ENCODE measurements around the gene ZRANB3. TPM values are rescaled to one million over a fixed set of nuclear protein-coding genes. Genes with fewer than 3 reads are reported as not detected.

The ZRANB3 gene
- total and polyA plus RNA-seq, 2 experiments from 2014 or later: 3.6 to 10.4 TPM

- WGBS (ENCODE audit: low lambda C conversion rate, missing lambda C conversion rate): 95% methylated on average over 11 of the region's 11 CpGs
- Histone ChIP-seq H3K36me3 (replicated peaks; ENCODE audit: insufficient read depth, low read depth) (no peaks in the 10 kb centered on the region), H3K9me3 (ENCODE audit: low read depth) (no peaks in the 10 kb centered on the region), H3K79me2 (no peaks in the 10 kb centered on the region), H3K27ac (no peak overlapping the region), H3K4me3 (no peak overlapping the region), H2AFZ (no peak overlapping the region), H3K27me3 (no peaks in the 10 kb centered on the region), H3K4me2 (no peak overlapping the region), H3K9me2 (replicated peaks; ENCODE audit: insufficient read depth) (no peaks in the 10 kb centered on the region), H4K20me1 (ENCODE audit: insufficient read depth, poor library complexity, severe bottlenecking) (no peaks in the 10 kb centered on the region), H3K4me1 (ENCODE audit: insufficient read depth) (no peaks in the 10 kb centered on the region)
- no peak for DNase-seq (ENCODE audit: low spot score)
- TF ChIP-seq CTCF (IDR thresholded peaks at IDR 0.05; ENCODE audit: poor library complexity): no peak
- TF ChIP-seq EZH2 (IDR thresholded peaks at IDR 0.05; ENCODE audit: borderline replicate concordance): no peak
- no peak for TF ChIP-seq EZH2phosphoT487 (IDR thresholded peaks at IDR 0.05; ENCODE audit: low read depth, severe bottlenecking, unreplicated experiment)
Observed at GRCh38 chr2:135168204-135168856, 362.7 kb downstream of the ZRANB3 start.

GRCh38 chr2:135167273-135167672 is 363.7 kb downstream of the ZRANB3 start:
- Histone ChIP-seq H3K36me3 (replicated peaks; ENCODE audit: insufficient read depth, low read depth) (no peaks in the 10 kb centered on the region), H2AFZ (no peak overlapping the region)
- 92% methylated on average over 1 of the region's 1 CpG for WGBS (ENCODE audit: low lambda C conversion rate, missing lambda C conversion rate)

GRCh38 chr2:135164431-135164830 is 366.6 kb downstream of the ZRANB3 start:
- H3K36me3 ChIP-seq (replicated peaks; ENCODE audit: insufficient read depth, low read depth): no peaks in the 10 kb centered on the region
- no peak for DNase-seq (ENCODE audit: low spot score)
- H2AFZ ChIP-seq: no peak overlapping the region
- H3K27me3 ChIP-seq: no peaks in the 10 kb centered on the region
- TF ChIP-seq EZH2phosphoT487 (IDR thresholded peaks at IDR 0.05; ENCODE audit: low read depth, severe bottlenecking, unreplicated experiment) (no peak), CTCF (IDR thresholded peaks at IDR 0.05; ENCODE audit: poor library complexity) (no peak), EZH2 (IDR thresholded peaks at IDR 0.05; ENCODE audit: borderline replicate concordance) (no peak)
- H3K79me2 ChIP-seq: no peaks in the 10 kb centered on the region
- no peaks in the 10 kb centered on the region for H3K9me3 ChIP-seq (ENCODE audit: low read depth)
- H3K9me2 ChIP-seq (replicated peaks; ENCODE audit: insufficient read depth): no peaks in the 10 kb centered on the region
- no peak overlapping the region for H3K4me2 ChIP-seq
- H3K27ac ChIP-seq: no peak overlapping the region
- 73% methylated on average over 3 of the region's 3 CpGs for WGBS (ENCODE audit: low lambda C conversion rate, missing lambda C conversion rate)
- H3K4me1 ChIP-seq (ENCODE audit: insufficient read depth): no peaks in the 10 kb centered on the region
- no peaks in the 10 kb centered on the region for H4K20me1 ChIP-seq (ENCODE audit: insufficient read depth, poor library complexity, severe bottlenecking)
- H3K4me3 ChIP-seq: no peak overlapping the region

More at GRCh38 chr2:135167273-135167672, 363.7 kb downstream of the ZRANB3 start:
- no peak for TF ChIP-seq EZH2 (IDR thresholded peaks at IDR 0.05; ENCODE audit: borderline replicate concordance)
- TF ChIP-seq EZH2phosphoT487 (IDR thresholded peaks at IDR 0.05; ENCODE audit: low read depth, severe bottlenecking, unreplicated experiment): no peak
- no peak for TF ChIP-seq CTCF (IDR thresholded peaks at IDR 0.05; ENCODE audit: poor library complexity)
- no peaks in the 10 kb centered on the region for H3K9me2 ChIP-seq (replicated peaks; ENCODE audit: insufficient read depth)
- no peaks in the 10 kb centered on the region for H3K27me3 ChIP-seq
- H3K27ac ChIP-seq: no peak overlapping the region
- no peaks in the 10 kb centered on the region for H3K9me3 ChIP-seq (ENCODE audit: low read depth)
- H4K20me1 ChIP-seq (ENCODE audit: insufficient read depth, poor library complexity, severe bottlenecking): no peaks in the 10 kb centered on the region
- H3K79me2 ChIP-seq: no peaks in the 10 kb centered on the region
- H3K4me1 ChIP-seq (ENCODE audit: insufficient read depth): no peaks in the 10 kb centered on the region
- no peak for DNase-seq (ENCODE audit: low spot score)
- H3K4me3 ChIP-seq: no peak overlapping the region
- H3K4me2 ChIP-seq: no peak overlapping the region

Measured in hepatocyte (in vitro differentiated cells).